Muscle layer of colon (tissue), 2 donors: ENCODE data around the gene SGPP2.

Experiments
- H3K27ac ChIP-seq: one replicate; pipeline ENCODE4 v1.7.0; 2013; ENCODE audit warnings: low read depth, mild to moderate bottlenecking, low read length, moderate library complexity
- H3K27me3 ChIP-seq, 2 donors: one replicate each; pipeline ENCODE4 v1.7.0; 2013; ENCODE audit warnings: low read length in 2 of 2, mild to moderate bottlenecking in 2 of 2; ENCODE audit not compliant: insufficient read depth in 2 of 2, control insufficient read depth in 1 of 2
- H3K36me3 ChIP-seq: one replicate; pipeline ENCODE4 v1.7.0; 2013; ENCODE audit warnings: mild to moderate bottlenecking, low read length; ENCODE audit not compliant: insufficient read depth
- H3K4me1 ChIP-seq: one replicate; pipeline ENCODE4 v1.7.0; 2013; ENCODE audit warnings: mild to moderate bottlenecking, low read length; ENCODE audit not compliant: insufficient read depth
- H3K4me3 ChIP-seq, 2 donors: one replicate each; pipeline ENCODE4 v1.7.0; 2013; ENCODE audit warnings: low read length in 2 of 2, low read depth in 1 of 2, mild to moderate bottlenecking in 1 of 2, moderate library complexity in 1 of 2
- H3K9ac ChIP-seq: one replicate; pipeline ENCODE4 v1.7.0; 2013; ENCODE audit warnings: low read length
- H3K9me3 ChIP-seq: one replicate; pipeline ENCODE4 v1.7.0; 2013; ENCODE audit warnings: mild to moderate bottlenecking, low read length
- donor health status: abdominal sarcoma.
- donor health status: Adenocarcinoma of cecum.

Gene SGPP2

GRCh38 chr2:222598611-222599010, 174.3 kb downstream of the SGPP2 start:
- H3K27ac ChIP-seq = no peak overlapping the region
- H3K4me1 ChIP-seq = peaks cover 17% of the 10 kb centered on the region
- H3K27me3 ChIP-seq = no peaks in the 10 kb centered on the region
- peaks cover 7% of the 10 kb centered on the region for H3K36me3 ChIP-seq
- H3K4me3 ChIP-seq = no peak overlapping the region
- no peaks in the 10 kb centered on the region for H3K9me3 ChIP-seq
- H3K9ac ChIP-seq = no peak overlapping the region

GRCh38 chr2:222603501-222603900, 179.2 kb downstream of the SGPP2 start:
- Histone ChIP-seq H3K9me3 (no peaks in the 10 kb centered on the region), H3K27ac (no peak overlapping the region), H3K9ac (no peak overlapping the region), H3K27me3 (no peaks in the 10 kb centered on the region), H3K4me3 (no peak overlapping the region), H3K4me1 (peaks cover 2% of the 10 kb centered on the region), H3K36me3 (no peaks in the 10 kb centered on the region)

GRCh38 chr2:222604749-222605515, 180.6 kb downstream of the SGPP2 start:
- no peak overlapping the region for H3K4me3 ChIP-seq
- no peak overlapping the region for H3K9ac ChIP-seq
- no peak overlapping the region for H3K27ac ChIP-seq
- no peaks in the 10 kb centered on the region for H3K36me3 ChIP-seq
- no peaks in the 10 kb centered on the region for H3K9me3 ChIP-seq
- H3K4me1 ChIP-seq = no peaks in the 10 kb centered on the region
- no peaks in the 10 kb centered on the region for H3K27me3 ChIP-seq

GRCh38 chr2:222606306-222606705, 182.0 kb downstream of the SGPP2 start:
- Histone ChIP-seq H3K27ac (no peak overlapping the region), H3K9ac (no peak overlapping the region), H3K4me3 (no peak overlapping the region), H3K9me3 (no peaks in the 10 kb centered on the region), H3K36me3 (no peaks in the 10 kb centered on the region), H3K27me3 (no peaks in the 10 kb centered on the region), H3K4me1 (no peaks in the 10 kb centered on the region)

GRCh38 chr2:222608081-222608480, 183.7 kb downstream of the SGPP2 start:
- H3K27ac ChIP-seq = no peak overlapping the region
- H3K4me3 ChIP-seq = no peak overlapping the region
- H3K36me3 ChIP-seq = peaks cover 9% of the 10 kb centered on the region
- no peaks in the 10 kb centered on the region for H3K4me1 ChIP-seq
- no peaks in the 10 kb centered on the region for H3K9me3 ChIP-seq
- no peak overlapping the region for H3K9ac ChIP-seq
- H3K27me3 ChIP-seq = no peaks in the 10 kb centered on the region

GRCh38 chr2:222609381-222609780, 185.0 kb downstream of the SGPP2 start:
- Histone ChIP-seq H3K9me3 (no peaks in the 10 kb centered on the region), H3K36me3 (peaks cover 9% of the 10 kb centered on the region), H3K27ac (no peak overlapping the region), H3K4me1 (no peaks in the 10 kb centered on the region), H3K27me3 (no peaks in the 10 kb centered on the region), H3K9ac (no peak overlapping the region), H3K4me3 (no peak overlapping the region)
